HL-60 (cell line): ENCODE data around the gene PKP4.

ENCODE experiments used
- DNase-seq, 2 experiments: peaks; one replicate each; pipeline ENCODE4 v3.0.0-alpha.2; 2010 to 2020; ENCODE audit warnings: low read depth in 1 of 2, low spot score in 1 of 2
- H3K27ac ChIP-seq: fragments of 250-450 bp; sonication (Bioruptor Pico); replicated peaks from 2 replicates; pipeline ENCODE4 v1.5.1; 2020; ENCODE audit warnings: mild to moderate bottlenecking, moderate library complexity
- H3K27me3 ChIP-seq: fragments of 250-450 bp; sonication (Bioruptor Pico); 2 replicates; pipeline ENCODE4 v1.5.1; 2021; ENCODE audit warnings: mild to moderate bottlenecking, moderate library complexity; ENCODE audit not compliant: insufficient read depth, poor library complexity, severe bottlenecking
- H3K4me3 ChIP-seq: replicated peaks from 2 replicates; pipeline ENCODE4 v1.5.1; 2011; ENCODE audit warnings: mild to moderate bottlenecking, control low read depth, low read length; ENCODE audit not compliant: insufficient read depth
- CTCF ChIP-seq: IDR thresholded peaks from one replicate; pipeline ENCODE4 v1.5.1; 2011; ENCODE audit warnings: low read length, control low read depth, inconsistent platforms; ENCODE audit not compliant: insufficient read depth
- GABPA ChIP-seq: IDR thresholded peaks from 2 replicates; pipeline ENCODE4 v1.6.1; 2012; ENCODE audit warnings: low read depth
- POLR2AphosphoS5 ChIP-seq: IDR thresholded peaks from 2 replicates; pipeline ENCODE4 v1.6.1; 2012; ENCODE audit warnings: low read depth
- REST ChIP-seq: IDR thresholded peaks from 2 replicates; pipeline ENCODE4 v1.6.1; 2012; ENCODE audit warnings: low read depth; ENCODE audit not compliant: insufficient replicate concordance
- SPI1 ChIP-seq: IDR thresholded peaks from 2 replicates; pipeline ENCODE4 v1.6.1; 2012; ENCODE audit warnings: low read depth, mild to moderate bottlenecking, borderline replicate concordance

PKP4 gene

DNA sequence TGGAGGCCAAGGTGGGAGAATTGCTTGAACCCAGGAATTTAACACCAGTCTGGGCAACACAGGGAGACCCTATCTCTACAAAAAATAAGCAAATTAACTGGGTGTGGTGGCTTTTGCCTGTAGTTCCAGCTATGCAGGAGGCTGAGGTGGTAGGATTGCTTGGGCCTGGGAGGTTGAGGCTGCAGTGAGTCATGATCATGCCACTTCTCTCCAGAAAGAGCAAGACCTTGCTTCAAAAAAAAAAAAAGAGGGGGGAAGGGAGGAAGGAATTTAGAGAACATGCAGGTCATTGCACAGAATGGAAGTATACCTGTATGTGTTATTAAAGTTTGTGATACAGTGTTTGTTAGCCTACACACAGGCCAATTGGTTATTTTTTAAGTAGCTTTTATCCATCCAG is 25.8 kb downstream of the PKP4 start:
- no peak for DNase-seq
- Histone ChIP-seq H3K27me3 (no peaks in the 10 kb centered on the region), H3K27ac (no peak overlapping the region), H3K4me3 (no peak overlapping the region)
- TF ChIP-seq SPI1 (no peak), REST (no peak), CTCF (no peak), GABPA (no peak), POLR2AphosphoS5 (no peak)

GRCh38 chr2:158484892-158485556 is 28.3 kb downstream of the PKP4 start:
- no peak overlapping the region for H3K4me3 ChIP-seq
- TF ChIP-seq GABPA (no peak), POLR2AphosphoS5 (no peak), CTCF (no peak), SPI1 (no peak), REST (no peak)
- H3K27me3 ChIP-seq = no peaks in the 10 kb centered on the region
- H3K27ac ChIP-seq = no peak overlapping the region
- DNase-seq = no peak

- Histone ChIP-seq H3K4me3 (no peak overlapping the region), H3K27ac (no peak overlapping the region), H3K27me3 (no peaks in the 10 kb centered on the region)
- no peak for DNase-seq
- TF ChIP-seq REST (no peak), SPI1 (no peak), GABPA (no peak), POLR2AphosphoS5 (no peak), CTCF (no peak)
Observed at GRCh38 chr2:158486150-158486969, 29.6 kb downstream of the PKP4 start.
